HG03558 (cell line): ENCODE data around the gene WBP2.

Source experiments
- ATAC-seq: cut with Tn5 transposase; IDR thresholded peaks from one replicate; pipeline ENCODE4 v1.9.1; 2021; ENCODE audit warnings: moderate number of reproducible peaks; ENCODE audit not compliant: unreplicated experiment; ENCODE audit errors: extremely low read depth

Gene WBP2

DNA sequence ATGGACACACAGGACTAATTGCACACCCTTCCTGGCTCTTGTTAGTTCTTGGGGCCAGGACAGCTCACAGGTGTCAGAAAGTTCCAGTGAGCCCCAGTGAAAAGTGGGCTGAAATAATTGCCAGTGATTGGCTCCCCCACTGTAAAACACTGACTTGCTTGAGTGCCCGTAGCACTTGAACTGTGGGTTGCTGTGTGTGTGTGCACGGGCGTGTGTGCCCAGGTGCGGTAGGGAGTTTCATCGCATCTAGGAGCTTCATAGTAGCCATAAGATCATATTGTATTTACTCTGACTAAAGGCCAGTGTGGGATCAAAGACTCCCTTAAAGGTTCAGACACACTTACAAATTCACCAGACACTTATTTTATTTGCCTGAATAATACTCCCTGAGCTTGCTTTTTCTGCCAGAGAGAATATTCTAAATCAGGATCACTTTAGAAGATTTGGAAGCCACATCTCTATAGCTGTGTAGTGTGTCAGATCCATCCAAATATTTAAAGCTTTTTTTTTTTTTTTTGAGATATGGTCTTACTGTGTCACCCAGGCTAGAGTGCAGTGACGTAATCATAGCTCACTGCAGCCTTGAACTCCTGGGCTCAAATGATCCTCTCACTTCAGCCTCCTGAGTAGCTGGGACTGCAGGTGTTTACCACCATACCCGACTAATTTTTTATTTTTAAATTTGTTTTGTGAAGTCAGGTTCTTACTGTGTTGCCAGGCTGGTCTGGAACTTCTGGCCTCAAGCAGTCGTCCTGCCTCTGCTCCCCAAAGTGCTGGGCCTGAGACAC, 59.1 kb downstream of the WBP2 start:
- no peak for ATAC-seq
